Neuron (in vitro differentiated cells): Measurements from ENCODE around the gene AP1S2.
"Not testable (repeated sequence)": the region's sequence is repeated elsewhere in the genome, so short reads cannot be mapped to it uniquely, and the experiment has no call there.

Source experiments
- H2AFZ ChIP-seq: one replicate; pipeline ENCODE4 v1.6.1; 2013; ENCODE audit warnings: low read depth, mild to moderate bottlenecking, inconsistent platforms, low read length, moderate library complexity
- H3K27me3 ChIP-seq: one replicate; pipeline ENCODE4 v1.6.1; 2013; ENCODE audit warnings: low read length; ENCODE audit not compliant: insufficient read depth
- H3K36me3 ChIP-seq: one replicate; pipeline ENCODE4 v1.6.1; 2013; ENCODE audit warnings: low read length; ENCODE audit not compliant: insufficient read depth
- H3K4me1 ChIP-seq: one replicate; pipeline ENCODE4 v1.6.1; 2013; ENCODE audit warnings: low read length; ENCODE audit not compliant: insufficient read depth
- H3K4me3 ChIP-seq: 2 replicates; pipeline ENCODE4 v1.5.1; 2013; ENCODE audit warnings: mild to moderate bottlenecking, low read length, moderate library complexity
- H3K9me3 ChIP-seq: one replicate; pipeline ENCODE4 v1.6.1; 2013; ENCODE audit warnings: low read length

The AP1S2 gene

DNA sequence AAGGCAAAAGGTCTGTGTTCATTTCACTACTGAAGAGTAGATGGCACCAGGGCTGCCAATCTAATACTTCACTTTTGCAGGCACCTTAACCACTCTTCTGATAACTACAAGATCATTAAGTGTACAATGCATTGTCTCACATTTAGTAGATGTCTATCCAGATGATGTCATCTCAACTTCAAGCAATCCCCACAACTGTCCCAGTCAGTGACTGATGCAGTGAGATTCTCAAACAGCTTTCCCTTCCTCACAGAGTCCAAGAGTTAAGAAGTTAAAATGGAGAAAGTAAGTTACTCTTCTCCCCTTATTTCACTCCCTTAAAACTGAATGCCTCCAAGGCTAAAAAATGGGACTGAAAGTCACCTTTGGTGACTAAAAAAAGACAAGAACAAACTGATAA, 10.7 kb downstream of the AP1S2 start:
- Histone ChIP-seq H3K9me3 (peaks cover 5% of the 10 kb centered on the region), H3K4me3 (no peak overlapping the region), H2AFZ (no peak overlapping the region), H3K27me3 (no peaks in the 10 kb centered on the region), H3K4me1 (peaks cover 27% of the 10 kb centered on the region), H3K36me3 (peaks cover 88% of the 10 kb centered on the region)

DNA sequence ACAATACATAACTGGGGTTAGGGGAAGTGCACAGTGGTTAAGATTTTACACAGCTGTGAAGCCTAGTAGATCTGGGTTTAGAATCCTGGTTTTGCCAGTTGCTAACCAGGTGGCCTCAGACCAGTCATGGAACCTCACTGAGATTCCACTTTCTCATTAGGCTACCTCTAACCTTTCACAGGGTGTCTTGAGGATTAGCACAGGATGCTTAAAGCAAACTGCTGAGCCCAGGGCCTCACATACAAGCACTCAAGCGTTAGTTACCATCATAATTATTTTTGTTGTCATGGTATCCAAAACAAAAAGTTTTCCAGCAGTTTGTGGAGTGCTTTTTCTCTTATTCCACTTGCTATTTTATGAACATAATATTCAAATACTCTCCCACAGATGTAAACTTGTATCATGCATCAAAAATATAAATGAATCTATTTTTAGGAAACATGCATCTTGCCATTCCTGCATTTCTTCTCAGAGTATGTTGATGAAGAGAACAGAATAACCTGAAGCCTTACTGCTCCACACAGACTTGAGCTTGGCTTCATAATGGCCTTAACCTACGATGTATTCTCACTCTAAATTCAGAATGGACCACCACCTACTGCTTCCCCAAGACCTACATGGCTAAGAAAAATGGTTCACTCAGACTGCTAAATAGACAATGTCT, 12.6 kb downstream of the AP1S2 start:
- H3K27me3 ChIP-seq, result no peaks in the 10 kb centered on the region
- H2AFZ ChIP-seq, result no peak overlapping the region
- peaks cover 7% of the 10 kb centered on the region for H3K4me1 ChIP-seq
- peaks cover 82% of the 10 kb centered on the region for H3K36me3 ChIP-seq
- no peak overlapping the region for H3K4me3 ChIP-seq
- peaks cover 5% of the 10 kb centered on the region for H3K9me3 ChIP-seq

DNA sequence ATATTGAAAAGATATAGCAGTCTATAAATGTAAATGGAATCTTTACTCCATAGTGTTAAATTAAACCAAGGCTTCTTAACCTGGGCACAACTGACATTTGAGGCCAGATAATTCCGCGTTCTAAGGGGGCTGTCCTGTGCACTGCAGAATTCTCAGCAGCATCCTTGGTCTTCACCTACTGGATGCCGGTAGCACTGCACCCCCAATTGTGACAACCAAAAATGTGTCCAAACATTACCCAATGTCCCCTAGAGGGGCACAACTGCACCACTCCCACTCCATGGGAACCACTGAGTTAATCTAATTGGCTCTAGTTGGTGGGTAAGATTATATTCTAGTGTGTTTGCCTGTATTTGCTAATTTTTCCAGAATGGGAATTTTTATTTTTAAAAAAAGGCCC, 16.6 kb downstream of the AP1S2 start:
- Histone ChIP-seq H3K4me1 (no peaks in the 10 kb centered on the region), H3K36me3 (peaks cover 69% of the 10 kb centered on the region)

DNA sequence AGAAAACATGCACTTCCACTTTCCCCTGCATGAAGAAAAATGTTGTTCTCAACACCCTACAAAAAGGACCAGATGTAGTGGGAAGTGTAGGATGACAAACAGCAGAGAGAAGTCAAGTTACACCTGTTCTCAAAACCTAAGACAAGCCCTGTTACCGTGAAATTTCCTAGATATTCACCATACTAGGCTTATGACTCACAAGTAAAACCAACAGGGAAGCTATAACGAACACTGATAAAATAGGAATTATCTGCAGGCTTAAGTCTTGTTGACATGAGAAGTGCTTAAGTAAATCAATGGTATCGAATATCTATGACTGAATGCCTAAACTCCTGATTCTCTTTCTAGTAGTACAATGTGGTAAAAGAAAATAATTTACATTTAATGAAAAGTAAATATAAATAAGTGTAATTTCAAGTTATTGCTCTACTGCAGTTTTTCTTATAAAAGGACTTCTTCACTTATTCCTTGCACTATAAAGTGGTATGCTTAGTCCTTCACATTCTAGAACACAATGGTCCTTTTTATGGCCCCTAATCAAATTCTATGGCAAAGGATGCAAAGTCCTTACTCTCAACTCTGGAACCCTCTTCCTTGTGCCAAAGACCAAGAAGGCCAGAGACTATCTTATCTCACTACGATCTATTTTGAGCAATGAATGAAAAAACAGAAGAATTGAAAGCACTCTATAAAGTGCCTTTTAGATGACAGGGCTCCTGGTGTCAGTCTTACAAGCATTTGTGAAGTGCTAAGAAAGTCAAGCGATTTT, 19.6 kb downstream of the AP1S2 start:
- H3K36me3 ChIP-seq, result peaks cover 48% of the 10 kb centered on the region

More for the DNA sequence above, 16.6 kb downstream of the AP1S2 start:
- Histone ChIP-seq H3K9me3 (peaks cover 5% of the 10 kb centered on the region), H3K4me3 (no peak overlapping the region), H3K27me3 (no peaks in the 10 kb centered on the region), H2AFZ (no peak overlapping the region)

DNA sequence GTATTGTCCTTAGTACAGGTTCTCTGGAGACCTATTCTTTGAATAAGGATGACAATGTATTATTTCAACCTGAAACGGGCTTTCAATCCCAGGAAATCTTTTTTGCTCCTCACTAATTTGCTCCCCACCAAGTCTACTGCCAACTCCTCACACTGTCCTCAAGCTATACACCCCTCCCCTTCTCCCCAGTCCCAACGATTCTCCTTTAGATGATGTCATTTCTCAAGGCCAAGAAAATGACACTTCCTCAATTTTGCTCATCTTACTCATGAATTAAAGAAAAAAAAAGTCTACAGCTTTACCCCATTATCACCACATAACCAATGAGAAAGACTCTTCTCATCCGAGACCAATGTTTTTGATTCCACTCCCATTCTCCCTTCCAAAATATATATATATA, 20.6 kb downstream of the AP1S2 start:
- Histone ChIP-seq H3K4me3 (no peak overlapping the region), H3K9me3 (no peaks in the 10 kb centered on the region), H3K27me3 (no peaks in the 10 kb centered on the region), H3K4me1 (no peaks in the 10 kb centered on the region), H3K36me3 (peaks cover 49% of the 10 kb centered on the region), H2AFZ (no peak overlapping the region)

More for the DNA sequence above, 19.6 kb downstream of the AP1S2 start:
- Histone ChIP-seq H3K4me1 (no peaks in the 10 kb centered on the region), H3K9me3 (no peaks in the 10 kb centered on the region), H3K27me3 (no peaks in the 10 kb centered on the region), H3K4me3 (no peak overlapping the region), H2AFZ (no peak overlapping the region)

DNA sequence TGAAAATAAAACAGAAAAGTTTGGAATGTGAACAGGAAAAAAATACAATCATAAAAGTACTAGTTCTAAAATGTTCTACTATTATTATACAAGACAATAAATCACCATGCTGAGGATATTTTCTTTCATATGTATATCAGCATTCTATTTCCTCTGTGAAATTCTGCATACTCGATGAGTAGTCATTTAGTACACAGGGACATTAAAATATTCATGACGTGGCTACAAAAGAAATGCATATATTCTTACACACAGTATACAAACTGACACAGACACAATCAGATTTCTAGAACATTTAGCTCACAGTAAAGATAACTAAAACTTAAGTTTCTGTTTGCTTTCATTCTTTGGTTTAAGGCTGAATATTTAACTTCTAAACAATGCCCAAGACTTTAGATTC, 23.3 kb downstream of the AP1S2 start:
- not testable (repeated sequence) for H2AFZ ChIP-seq, H3K9me3 ChIP-seq, H3K4me1 ChIP-seq, H3K4me3 ChIP-seq, H3K27me3 ChIP-seq
- peaks cover 54% of the 10 kb centered on the region for H3K36me3 ChIP-seq

DNA sequence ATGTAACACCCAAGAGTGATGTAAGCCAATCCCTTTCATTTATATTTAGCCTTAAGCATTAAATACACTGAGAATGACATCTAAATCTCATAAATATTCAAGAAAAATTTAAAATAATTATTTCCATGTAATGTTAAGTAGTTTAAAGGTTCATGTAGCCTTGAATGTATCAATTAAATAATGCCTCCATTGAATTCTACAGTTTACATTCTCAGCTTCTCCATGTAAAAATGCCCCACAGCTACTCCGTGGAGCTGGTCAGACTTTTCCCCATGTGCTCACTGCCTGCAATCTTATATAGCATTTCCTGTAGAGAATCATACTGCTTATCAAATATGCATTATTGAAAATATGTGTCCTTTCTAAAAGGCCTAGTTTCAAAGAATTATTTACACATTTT, 25.4 kb downstream of the AP1S2 start:
- no peak overlapping the region for H2AFZ ChIP-seq
- H3K36me3 ChIP-seq, result peaks cover 52% of the 10 kb centered on the region
- no peaks in the 10 kb centered on the region for H3K4me1 ChIP-seq
- no peak overlapping the region for H3K4me3 ChIP-seq
- no peaks in the 10 kb centered on the region for H3K9me3 ChIP-seq
- H3K27me3 ChIP-seq, result no peaks in the 10 kb centered on the region

DNA sequence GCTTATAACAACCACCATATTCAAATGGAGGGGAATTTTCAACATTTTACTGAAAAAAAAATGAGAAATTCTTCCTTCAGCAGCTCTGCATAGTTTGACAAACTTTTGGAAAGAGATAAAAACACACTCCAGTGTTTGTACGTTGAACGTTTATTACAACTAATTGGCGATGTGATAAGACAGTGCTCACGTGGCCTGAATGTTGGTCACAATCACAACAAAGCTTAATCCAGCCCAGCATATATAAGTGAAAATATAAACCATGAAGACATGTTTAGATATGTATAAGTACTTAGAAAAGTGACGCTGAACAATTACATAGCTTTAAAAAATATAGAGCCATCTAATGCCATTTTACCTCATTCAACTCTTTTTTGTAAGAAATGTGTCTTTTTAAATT, 28.7 kb downstream of the AP1S2 start:
- Histone ChIP-seq H2AFZ (no peak overlapping the region), H3K9me3 (no peaks in the 10 kb centered on the region), H3K4me1 (no peaks in the 10 kb centered on the region), H3K4me3 (no peak overlapping the region), H3K27me3 (no peaks in the 10 kb centered on the region), H3K36me3 (peaks cover 62% of the 10 kb centered on the region)

DNA sequence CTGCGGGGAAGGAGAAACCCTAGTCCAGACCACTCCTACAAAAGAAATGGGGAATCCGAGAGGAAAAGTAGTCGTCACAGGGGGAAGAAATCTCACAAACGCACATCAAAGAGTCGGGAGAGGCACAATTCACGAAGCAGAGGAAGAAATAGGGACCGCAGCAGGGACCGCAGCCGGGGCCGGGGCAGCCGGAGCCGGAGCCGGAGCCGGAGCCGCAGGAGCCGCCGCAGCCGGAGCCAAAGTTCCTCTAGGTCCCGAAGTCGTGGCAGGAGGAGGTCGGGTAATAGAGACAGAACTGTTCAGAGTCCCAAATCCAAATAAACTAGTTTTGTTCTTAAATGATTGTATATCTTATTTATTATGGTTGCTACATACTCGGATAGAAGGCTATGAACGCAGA, 31.7 kb downstream of the AP1S2 start:
- Histone ChIP-seq H3K9me3 (no peaks in the 10 kb centered on the region), H2AFZ (no peak overlapping the region), H3K4me1 (no peaks in the 10 kb centered on the region), H3K27me3 (no peaks in the 10 kb centered on the region), H3K4me3 (no peak overlapping the region), H3K36me3 (peaks cover 57% of the 10 kb centered on the region)

DNA sequence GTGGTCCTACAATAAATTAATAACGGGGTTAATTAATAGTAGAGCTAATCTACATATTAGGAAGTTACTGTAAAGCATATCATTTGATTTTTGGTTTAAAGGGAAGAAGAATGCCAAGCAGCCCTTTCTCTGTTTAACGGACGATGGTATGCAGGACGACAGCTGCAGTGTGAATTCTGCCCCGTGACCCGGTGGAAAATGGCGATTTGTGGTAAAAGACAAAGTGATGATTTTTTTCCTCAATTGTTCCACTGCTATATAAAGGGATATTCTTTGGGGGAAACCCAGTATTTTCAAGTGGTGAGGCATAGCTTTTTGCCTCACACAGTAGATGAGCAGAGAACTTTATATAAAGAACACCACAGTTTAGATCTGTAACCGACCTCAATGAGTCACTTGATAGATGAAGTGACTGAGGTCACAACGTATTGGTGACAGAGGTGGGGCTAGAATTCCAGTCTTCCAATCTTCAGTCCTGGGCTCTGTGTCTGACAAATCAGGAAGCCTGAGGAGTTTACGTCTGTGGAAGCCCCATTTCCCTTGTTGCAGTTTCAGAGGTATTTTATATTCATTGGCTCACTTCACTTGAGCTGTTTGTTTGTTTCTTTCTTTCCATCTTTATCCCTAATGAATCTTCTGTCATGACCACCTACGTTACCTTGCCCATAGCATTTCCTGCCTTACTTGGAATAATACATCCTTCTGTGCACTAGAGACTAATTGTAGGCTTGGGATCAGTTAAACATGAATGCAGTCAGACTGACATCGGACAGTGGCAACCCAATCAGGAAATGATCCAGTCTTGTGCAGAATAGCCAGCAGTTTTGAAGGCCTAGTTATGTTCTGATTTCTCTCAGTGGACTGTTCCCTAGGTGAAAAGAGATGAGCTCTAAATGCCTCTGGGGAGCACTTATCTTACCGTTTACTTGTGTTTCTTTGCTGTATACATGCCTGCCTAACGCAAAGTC, 34.2 kb downstream of the AP1S2 start:
- Histone ChIP-seq H3K9me3 (no peaks in the 10 kb centered on the region), H3K4me3 (no peak overlapping the region), H3K4me1 (peaks cover 9% of the 10 kb centered on the region), H3K27me3 (no peaks in the 10 kb centered on the region), H2AFZ (no peak overlapping the region), H3K36me3 (peaks cover 45% of the 10 kb centered on the region)

DNA sequence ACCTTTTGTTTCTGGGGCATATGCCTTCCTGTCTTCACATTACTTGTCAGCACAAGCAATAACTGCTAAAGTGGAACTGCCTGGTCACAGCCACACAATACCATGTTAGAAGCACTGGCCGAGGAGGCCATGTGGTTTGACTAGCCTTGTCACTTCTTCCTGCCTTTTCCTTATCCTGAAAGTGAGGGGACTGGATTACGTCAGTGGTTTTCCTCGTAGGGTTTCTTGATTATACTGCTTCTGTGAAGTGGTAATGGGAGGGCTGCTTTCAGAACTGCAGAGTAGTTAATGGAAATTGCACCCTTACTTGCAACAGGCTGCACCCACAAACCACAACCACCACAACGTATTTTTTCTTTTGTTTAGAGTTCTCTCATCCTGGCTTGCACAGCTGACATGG, 37.7 kb downstream of the AP1S2 start:
- H3K27me3 ChIP-seq, result no peaks in the 10 kb centered on the region
- H2AFZ ChIP-seq, result no peak overlapping the region
- H3K36me3 ChIP-seq, result peaks cover 48% of the 10 kb centered on the region
- peaks cover 9% of the 10 kb centered on the region for H3K4me1 ChIP-seq
- H3K9me3 ChIP-seq, result no peaks in the 10 kb centered on the region
- no peak overlapping the region for H3K4me3 ChIP-seq

DNA sequence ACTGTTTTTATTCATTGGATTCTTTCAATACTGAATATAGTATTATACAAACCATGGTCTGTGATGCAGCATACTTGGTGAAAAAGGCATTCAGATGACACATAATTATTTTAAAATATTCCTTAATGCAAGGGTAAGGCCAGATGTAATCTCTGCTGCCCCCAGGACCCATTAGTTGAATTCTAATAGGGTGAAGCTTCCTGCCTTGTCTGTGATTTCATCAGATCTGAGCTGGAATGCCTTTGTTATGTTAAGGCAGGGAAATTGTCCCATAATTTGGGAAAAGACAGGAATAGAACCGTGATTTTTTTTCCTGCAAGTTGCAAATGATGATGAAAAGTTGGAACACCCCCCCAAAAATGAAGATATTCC, 38.2 kb downstream of the AP1S2 start:
- Histone ChIP-seq H3K9me3 (no peaks in the 10 kb centered on the region), H3K27me3 (no peaks in the 10 kb centered on the region), H3K4me1 (peaks cover 9% of the 10 kb centered on the region), H3K4me3 (no peak overlapping the region), H3K36me3 (peaks cover 48% of the 10 kb centered on the region), H2AFZ (no peak overlapping the region)
